Brain microvascular endothelial cell (primary cell): ENCODE data around the gene ZNRF3.

ENCODE experiments used
- DNase-seq: peaks from one replicate; pipeline ENCODE4 v3.0.0-alpha.2; 2020
- H3K27ac ChIP-seq: fragments of 250-450 bp; sonication (Bioruptor Pico); 2 replicates; pipeline ENCODE4 v1.5.1; 2020; ENCODE audit warnings: mild to moderate bottlenecking, moderate library complexity
- H3K27me3 ChIP-seq: fragments of 250-450 bp; sonication (Bioruptor Pico); replicated peaks from 2 replicates; pipeline ENCODE4 v1.5.1; 2020; ENCODE audit warnings: mild to moderate bottlenecking
- H3K36me3 ChIP-seq: fragments of 250-450 bp; sonication (Bioruptor Pico); replicated peaks from 2 replicates; pipeline ENCODE4 v1.5.1; 2020; ENCODE audit warnings: mild to moderate bottlenecking
- H3K4me3 ChIP-seq: 2 replicates; pipeline ENCODE4 v1.5.1; 2011; ENCODE audit warnings: low read depth, mild to moderate bottlenecking, control low read depth, low read length, moderate library complexity
- CTCF ChIP-seq: IDR thresholded peaks from 2 replicates; pipeline ENCODE4 v1.5.1; 2011; ENCODE audit warnings: low read depth, mild to moderate bottlenecking, moderate library complexity, low read length, control low read depth, inconsistent platforms; ENCODE audit errors: missing control alignments
- in situ Hi-C: cut with HindIII; loops from 2 replicates; pipeline ENCODE4 v1.10.0; 2017; ENCODE audit warnings: low sequenced_read_pairs, low pct_ligation_motif_present

The ZNRF3 gene

GRCh38 chr22:28956506-28956905 lies 73.1 kb downstream of the ZNRF3 start:
- DNase-seq = no peak
- Histone ChIP-seq H3K4me3 (no peak overlapping the region), H3K36me3 (no peaks in the 10 kb centered on the region), H3K27ac (no peak overlapping the region), H3K27me3 (no peaks in the 10 kb centered on the region)
- no peak for TF ChIP-seq CTCF
- in situ Hi-C loops = no loop called here

GRCh38 chr22:28958611-28959010 lies 75.2 kb downstream of the ZNRF3 start:
- Histone ChIP-seq H3K36me3 (no peaks in the 10 kb centered on the region), H3K27ac (no peak overlapping the region), H3K27me3 (no peaks in the 10 kb centered on the region), H3K4me3 (no peak overlapping the region)
- in situ Hi-C loops = no loop called here
- DNase-seq = no peak
- TF ChIP-seq CTCF = no peak

GRCh38 chr22:28962042-28962554 lies 78.7 kb downstream of the ZNRF3 start:
- DNase-seq = no peak
- in situ Hi-C loops = no loop called here
- Histone ChIP-seq H3K27ac (no peak overlapping the region), H3K27me3 (no peaks in the 10 kb centered on the region), H3K36me3 (no peaks in the 10 kb centered on the region), H3K4me3 (no peak overlapping the region)
- no peak for TF ChIP-seq CTCF

GRCh38 chr22:28963362-28963761 lies 80.0 kb downstream of the ZNRF3 start:
- no peak for TF ChIP-seq CTCF
- Histone ChIP-seq H3K36me3 (no peaks in the 10 kb centered on the region), H3K4me3 (no peak overlapping the region), H3K27me3 (no peaks in the 10 kb centered on the region), H3K27ac (no peak overlapping the region)
- in situ Hi-C loops = no loop called here
- DNase-seq = no peak

- no peaks in the 10 kb centered on the region for H3K36me3 ChIP-seq
- in situ Hi-C loops = no loop called here
- DNase-seq = no peak
- no peak overlapping the region for H3K4me3 ChIP-seq
- no peak for TF ChIP-seq CTCF
- H3K27me3 ChIP-seq = no peaks in the 10 kb centered on the region
- H3K27ac ChIP-seq = no peak overlapping the region
These were observed 83.8 kb downstream of the ZNRF3 start for GRCh38 chr22:28967163-28967665.

- no peaks in the 10 kb centered on the region for H3K36me3 ChIP-seq
- no peak for TF ChIP-seq CTCF
- in situ Hi-C loops = no loop called here
- H3K27me3 ChIP-seq = no peaks in the 10 kb centered on the region
- no peak overlapping the region for H3K27ac ChIP-seq
- H3K4me3 ChIP-seq = no peak overlapping the region
- DNase-seq = no peak
These were observed 84.6 kb downstream of the ZNRF3 start for GRCh38 chr22:28967969-28968368.
